Esophagus squamous epithelium (tissue), 5 donors: ENCODE data around the gene KLHL40. TPM values are rescaled to one million over a fixed set of nuclear protein-coding genes. Genes with fewer than 3 reads are reported as not detected.
A peak's percentile ranks its signal among the peaks of the same experiment; 100 is the strongest.

Source experiments
- DNase-seq: peaks from one replicate; lab custom pipeline; 2025; lab: John Stamatoyannopoulos, UW
- H3K27ac ChIP-seq, 4 donors: fragments of 200-600 bp; sonication (generic); one replicate each; pipeline ENCODE4 v1.5.1; 2016 to 2019; ENCODE audit warnings: mild to moderate bottlenecking in 1 of 4
- H3K27me3 ChIP-seq, 4 donors: fragments of 200-600 bp; sonication (generic); 1 replicate in 3 of 4; 2 replicates in 1 of 4; pipeline versions ENCODE4 v1.5.1 to v1.6.0; 2017 to 2021; ENCODE audit warnings: antibody characterized with exemption in 1 of 4
- H3K36me3 ChIP-seq, 3 donors: fragments of 200-600 bp; sonication (generic); one replicate each; pipeline ENCODE4 v1.5.1; 2016 to 2019
- H3K4me1 ChIP-seq, 3 donors: fragments of 200-600 bp; sonication (generic); one replicate each; pipeline ENCODE4 v1.5.1; 2017 to 2019
- H3K4me3 ChIP-seq, 4 donors: fragments of 200-600 bp; sonication (generic); 1 replicate in 3 of 4; 2 replicates in 1 of 4; pipeline ENCODE4 v1.5.1; 2016 to 2019; ENCODE audit warnings: mild to moderate bottlenecking in 2 of 4, moderate library complexity in 1 of 4
- H3K9me3 ChIP-seq, 3 donors: fragments of 200-600 bp; sonication (generic); one replicate each; pipeline ENCODE4 v1.5.1; 2016 to 2019
- POLR2A ChIP-seq, 4 donors: fragments of 450-650 bp; IDR thresholded peaks; one replicate each; pipeline ENCODE4 v1.6.1; 2017; ENCODE audit warnings: antibody characterized with exemption in 4 of 4, mild to moderate bottlenecking in 4 of 4, moderate library complexity in 3 of 4
- WGBS, 2 donors: methylation state at CpG; one replicate each; pipeline ENCODE4 v1.1.5; 2018; 5-methylcytosine and 5-hydroxymethylcytosine counted together
- intact Hi-C: fragments of 100-400 bp; cut with DNase I; formaldehyde crosslinking; loops from one replicate; pipeline ENCODE4 v1.15.0; 2022
- total RNA-seq, 4 donors: library from RNA; depleted of rRNA; stranded (reverse); fragments of >200 nt; gene quantifications; one replicate each; pipeline ENCODE4 v1.1.0, GENCODE V29; 2016
- TF ChIP-seq, protein P1 (sequence below), 6 experiments: fragments of 450-650 bp in 4 of 6; fragments of 200-600 bp in 2 of 6; sonication (generic) in 2 of 6; IDR thresholded peaks; one replicate each; pipeline ENCODE4 v1.5.1; 2016 to 2019; ENCODE audit warnings: antibody characterized with exemption in 6 of 6, mild to moderate bottlenecking in 4 of 6, moderate library complexity in 4 of 6
- donor health status: DM: yes; HTN: yes; CAD: no.

Gene KLHL40
- total RNA-seq, 4 donors from 2014 or later: not detected

- H3K36me3 ChIP-seq: no peaks in the 10 kb centered on the region
- intact Hi-C loops: no loop called here
- no peaks in the 10 kb centered on the region for H3K9me3 ChIP-seq
- DNase-seq: no peak
- TF ChIP-seq POLR2A (IDR thresholded peaks at IDR 0.05): no peak
- TF ChIP-seq, protein P1, sequence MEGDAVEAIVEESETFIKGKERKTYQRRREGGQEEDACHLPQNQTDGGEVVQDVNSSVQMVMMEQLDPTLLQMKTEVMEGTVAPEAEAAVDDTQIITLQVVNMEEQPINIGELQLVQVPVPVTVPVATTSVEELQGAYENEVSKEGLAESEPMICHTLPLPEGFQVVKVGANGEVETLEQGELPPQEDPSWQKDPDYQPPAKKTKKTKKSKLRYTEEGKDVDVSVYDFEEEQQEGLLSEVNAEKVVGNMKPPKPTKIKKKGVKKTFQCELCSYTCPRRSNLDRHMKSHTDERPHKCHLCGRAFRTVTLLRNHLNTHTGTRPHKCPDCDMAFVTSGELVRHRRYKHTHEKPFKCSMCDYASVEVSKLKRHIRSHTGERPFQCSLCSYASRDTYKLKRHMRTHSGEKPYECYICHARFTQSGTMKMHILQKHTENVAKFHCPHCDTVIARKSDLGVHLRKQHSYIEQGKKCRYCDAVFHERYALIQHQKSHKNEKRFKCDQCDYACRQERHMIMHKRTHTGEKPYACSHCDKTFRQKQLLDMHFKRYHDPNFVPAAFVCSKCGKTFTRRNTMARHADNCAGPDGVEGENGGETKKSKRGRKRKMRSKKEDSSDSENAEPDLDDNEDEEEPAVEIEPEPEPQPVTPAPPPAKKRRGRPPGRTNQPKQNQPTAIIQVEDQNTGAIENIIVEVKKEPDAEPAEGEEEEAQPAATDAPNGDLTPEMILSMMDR (IDR thresholded peaks at IDR 0.05): no peak
- no peak overlapping the region for H3K4me3 ChIP-seq
- H3K27me3 ChIP-seq: peaks cover 0 to 3% (median 0%) of the 10 kb centered on the region in 4 donors
- no peak overlapping the region for H3K27ac ChIP-seq
- 34 to 70% methylated on average over 5 to 6 of the region's 15 CpGs for WGBS, 2 donors
- H3K4me1 ChIP-seq: peaks cover 10 to 52% (median 13%) of the 10 kb centered on the region in 3 donors
These were observed 20.1 kb upstream of the KLHL40 start for GRCh38 chr3:42665050-42665878.

- WGBS, 2 donors: 58 to 65% methylated on average over 6 to 8 of the region's 8 CpGs
- Histone ChIP-seq H3K4me3 (no peak overlapping the region), H3K27ac (peak overlapping the region in 1 of 4 donors; percentile 21), H3K4me1 (peaks cover 10 to 50% (median 13%) of the 10 kb centered on the region in 3 donors), H3K9me3 (no peaks in the 10 kb centered on the region), H3K36me3 (no peaks in the 10 kb centered on the region), H3K27me3 (peaks cover 0 to 3% (median 0%) of the 10 kb centered on the region in 4 donors)
- intact Hi-C loops: no loop called here
- TF ChIP-seq POLR2A (IDR thresholded peaks at IDR 0.05): no peak
- TF ChIP-seq, protein P1 (IDR thresholded peaks at IDR 0.05): no peak
- DNase-seq: no peak
These were observed 19.3 kb upstream of the KLHL40 start for GRCh38 chr3:42666022-42666421.

- Histone ChIP-seq H3K27ac (peak overlapping the region in 2 of 4 donors; percentile 11 to 26), H3K36me3 (no peaks in the 10 kb centered on the region), H3K9me3 (no peaks in the 10 kb centered on the region), H3K4me3 (no peak overlapping the region), H3K4me1 (peaks cover 10 to 50% (median 13%) of the 10 kb centered on the region in 3 donors), H3K27me3 (peaks cover 0 to 3% (median 0%) of the 10 kb centered on the region in 4 donors)
- no peak for TF ChIP-seq POLR2A (IDR thresholded peaks at IDR 0.05)
- TF ChIP-seq, protein P1 (IDR thresholded peaks at IDR 0.05): no peak
- WGBS, 2 donors: 80 to 83% methylated on average over 1 of the region's 4 CpGs
- no peak for DNase-seq
- intact Hi-C loops: no loop called here
These were observed 18.7 kb upstream of the KLHL40 start for GRCh38 chr3:42666577-42666998.

GRCh38 chr3:42667096-42667522 is 18.2 kb upstream of the KLHL40 start:
- TF ChIP-seq, protein P1 (IDR thresholded peaks at IDR 0.05): no peak
- no peak for TF ChIP-seq POLR2A (IDR thresholded peaks at IDR 0.05)
- DNase-seq: no peak
- peaks cover 0 to 3% (median 0%) of the 10 kb centered on the region in 4 donors for H3K27me3 ChIP-seq
- intact Hi-C loops: no loop called here
- peaks cover 10 to 50% (median 13%) of the 10 kb centered on the region in 3 donors for H3K4me1 ChIP-seq
- no peak overlapping the region for H3K4me3 ChIP-seq
- peak overlapping the region in 1 of 4 donors; percentile 11 for H3K27ac ChIP-seq
- H3K36me3 ChIP-seq: no peaks in the 10 kb centered on the region
- H3K9me3 ChIP-seq: no peaks in the 10 kb centered on the region
- 28 to 81% methylated on average over 3 to 4 of the region's 7 CpGs for WGBS, 2 donors
